ENCODE results near the gene SLC8A2.

DNA sequence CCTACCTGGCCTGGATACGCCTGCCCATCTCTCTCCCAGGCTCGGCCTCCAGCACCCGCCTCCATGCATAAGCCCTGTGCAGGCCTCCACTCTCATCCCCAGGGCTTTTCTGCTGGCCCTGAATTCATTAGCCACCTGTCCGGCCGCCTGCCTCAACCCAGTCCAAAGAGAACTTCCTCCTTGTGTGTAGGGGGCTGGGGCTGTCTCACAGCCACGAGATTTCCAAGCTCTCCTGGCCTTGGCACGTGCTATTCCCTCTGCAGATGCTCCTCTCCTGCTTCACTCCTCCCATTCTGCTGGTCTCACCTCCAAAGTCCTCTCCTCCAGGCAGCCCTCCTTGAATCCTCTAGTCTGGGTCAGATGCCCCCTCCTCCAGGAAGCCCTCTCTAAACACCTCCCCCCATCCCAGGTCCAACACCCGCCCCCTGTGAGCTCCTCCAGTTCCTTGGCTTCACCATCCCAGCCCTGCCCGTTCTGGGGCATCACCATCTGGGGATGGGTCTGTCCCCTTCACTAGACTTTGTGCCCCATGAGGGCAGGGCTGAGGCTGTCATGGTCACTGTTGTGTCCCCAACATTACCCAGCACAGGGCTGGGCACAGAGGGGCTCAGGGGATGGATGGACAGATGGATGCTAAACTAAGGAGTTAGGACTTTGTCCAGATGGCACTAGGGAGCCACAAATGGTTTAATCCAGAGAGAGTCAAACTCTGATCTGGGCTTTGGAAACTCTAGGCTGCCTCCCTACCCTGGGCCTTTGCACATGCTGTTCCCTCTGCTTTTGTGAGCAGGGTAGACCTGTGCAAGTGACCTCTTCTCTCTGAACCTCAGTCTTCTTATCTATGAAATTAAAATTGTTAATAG is 67.1 kb downstream of the SLC8A2 start:
- TF ChIP-seq, protein P1, sequence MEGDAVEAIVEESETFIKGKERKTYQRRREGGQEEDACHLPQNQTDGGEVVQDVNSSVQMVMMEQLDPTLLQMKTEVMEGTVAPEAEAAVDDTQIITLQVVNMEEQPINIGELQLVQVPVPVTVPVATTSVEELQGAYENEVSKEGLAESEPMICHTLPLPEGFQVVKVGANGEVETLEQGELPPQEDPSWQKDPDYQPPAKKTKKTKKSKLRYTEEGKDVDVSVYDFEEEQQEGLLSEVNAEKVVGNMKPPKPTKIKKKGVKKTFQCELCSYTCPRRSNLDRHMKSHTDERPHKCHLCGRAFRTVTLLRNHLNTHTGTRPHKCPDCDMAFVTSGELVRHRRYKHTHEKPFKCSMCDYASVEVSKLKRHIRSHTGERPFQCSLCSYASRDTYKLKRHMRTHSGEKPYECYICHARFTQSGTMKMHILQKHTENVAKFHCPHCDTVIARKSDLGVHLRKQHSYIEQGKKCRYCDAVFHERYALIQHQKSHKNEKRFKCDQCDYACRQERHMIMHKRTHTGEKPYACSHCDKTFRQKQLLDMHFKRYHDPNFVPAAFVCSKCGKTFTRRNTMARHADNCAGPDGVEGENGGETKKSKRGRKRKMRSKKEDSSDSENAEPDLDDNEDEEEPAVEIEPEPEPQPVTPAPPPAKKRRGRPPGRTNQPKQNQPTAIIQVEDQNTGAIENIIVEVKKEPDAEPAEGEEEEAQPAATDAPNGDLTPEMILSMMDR (conservative IDR thresholded peaks at IDR 0.05; ENCODE audit: low read depth in 2 of 2): no peak
- TF ChIP-seq EZH2 (IDR thresholded peaks at IDR 0.05; ENCODE audit: low read depth, unreplicated experiment) (no peak), POLR2AphosphoS5 (IDR thresholded peaks at IDR 0.05; ENCODE audit: low read depth) (no peak), STAT1 (IDR thresholded peaks at IDR 0.05; ENCODE audit: unreplicated experiment) (no peak), JUNB (IDR thresholded peaks at IDR 0.05; ENCODE audit: unreplicated experiment) (no peak), EZH2phosphoT487 (IDR thresholded peaks at IDR 0.05; ENCODE audit: unreplicated experiment) (no peak), NANOG (IDR thresholded peaks at IDR 0.05; ENCODE audit: borderline replicate concordance) (no peak), ZNF114 (CRISPR knock-in tag; IDR thresholded peaks at IDR 0.05) (no peak)
- TF ChIP-seq, protein P2, sequence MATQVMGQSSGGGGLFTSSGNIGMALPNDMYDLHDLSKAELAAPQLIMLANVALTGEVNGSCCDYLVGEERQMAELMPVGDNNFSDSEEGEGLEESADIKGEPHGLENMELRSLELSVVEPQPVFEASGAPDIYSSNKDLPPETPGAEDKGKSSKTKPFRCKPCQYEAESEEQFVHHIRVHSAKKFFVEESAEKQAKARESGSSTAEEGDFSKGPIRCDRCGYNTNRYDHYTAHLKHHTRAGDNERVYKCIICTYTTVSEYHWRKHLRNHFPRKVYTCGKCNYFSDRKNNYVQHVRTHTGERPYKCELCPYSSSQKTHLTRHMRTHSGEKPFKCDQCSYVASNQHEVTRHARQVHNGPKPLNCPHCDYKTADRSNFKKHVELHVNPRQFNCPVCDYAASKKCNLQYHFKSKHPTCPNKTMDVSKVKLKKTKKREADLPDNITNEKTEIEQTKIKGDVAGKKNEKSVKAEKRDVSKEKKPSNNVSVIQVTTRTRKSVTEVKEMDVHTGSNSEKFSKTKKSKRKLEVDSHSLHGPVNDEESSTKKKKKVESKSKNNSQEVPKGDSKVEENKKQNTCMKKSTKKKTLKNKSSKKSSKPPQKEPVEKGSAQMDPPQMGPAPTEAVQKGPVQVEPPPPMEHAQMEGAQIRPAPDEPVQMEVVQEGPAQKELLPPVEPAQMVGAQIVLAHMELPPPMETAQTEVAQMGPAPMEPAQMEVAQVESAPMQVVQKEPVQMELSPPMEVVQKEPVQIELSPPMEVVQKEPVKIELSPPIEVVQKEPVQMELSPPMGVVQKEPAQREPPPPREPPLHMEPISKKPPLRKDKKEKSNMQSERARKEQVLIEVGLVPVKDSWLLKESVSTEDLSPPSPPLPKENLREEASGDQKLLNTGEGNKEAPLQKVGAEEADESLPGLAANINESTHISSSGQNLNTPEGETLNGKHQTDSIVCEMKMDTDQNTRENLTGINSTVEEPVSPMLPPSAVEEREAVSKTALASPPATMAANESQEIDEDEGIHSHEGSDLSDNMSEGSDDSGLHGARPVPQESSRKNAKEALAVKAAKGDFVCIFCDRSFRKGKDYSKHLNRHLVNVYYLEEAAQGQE (IDR thresholded peaks at IDR 0.05; ENCODE audit: unreplicated experiment): no peak
- TF ChIP-seq, protein P3, sequence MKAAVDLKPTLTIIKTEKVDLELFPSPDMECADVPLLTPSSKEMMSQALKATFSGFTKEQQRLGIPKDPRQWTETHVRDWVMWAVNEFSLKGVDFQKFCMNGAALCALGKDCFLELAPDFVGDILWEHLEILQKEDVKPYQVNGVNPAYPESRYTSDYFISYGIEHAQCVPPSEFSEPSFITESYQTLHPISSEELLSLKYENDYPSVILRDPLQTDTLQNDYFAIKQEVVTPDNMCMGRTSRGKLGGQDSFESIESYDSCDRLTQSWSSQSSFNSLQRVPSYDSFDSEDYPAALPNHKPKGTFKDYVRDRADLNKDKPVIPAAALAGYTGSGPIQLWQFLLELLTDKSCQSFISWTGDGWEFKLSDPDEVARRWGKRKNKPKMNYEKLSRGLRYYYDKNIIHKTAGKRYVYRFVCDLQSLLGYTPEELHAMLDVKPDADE (IDR thresholded peaks at IDR 0.05): no peak
- TF ChIP-seq, protein P4, sequence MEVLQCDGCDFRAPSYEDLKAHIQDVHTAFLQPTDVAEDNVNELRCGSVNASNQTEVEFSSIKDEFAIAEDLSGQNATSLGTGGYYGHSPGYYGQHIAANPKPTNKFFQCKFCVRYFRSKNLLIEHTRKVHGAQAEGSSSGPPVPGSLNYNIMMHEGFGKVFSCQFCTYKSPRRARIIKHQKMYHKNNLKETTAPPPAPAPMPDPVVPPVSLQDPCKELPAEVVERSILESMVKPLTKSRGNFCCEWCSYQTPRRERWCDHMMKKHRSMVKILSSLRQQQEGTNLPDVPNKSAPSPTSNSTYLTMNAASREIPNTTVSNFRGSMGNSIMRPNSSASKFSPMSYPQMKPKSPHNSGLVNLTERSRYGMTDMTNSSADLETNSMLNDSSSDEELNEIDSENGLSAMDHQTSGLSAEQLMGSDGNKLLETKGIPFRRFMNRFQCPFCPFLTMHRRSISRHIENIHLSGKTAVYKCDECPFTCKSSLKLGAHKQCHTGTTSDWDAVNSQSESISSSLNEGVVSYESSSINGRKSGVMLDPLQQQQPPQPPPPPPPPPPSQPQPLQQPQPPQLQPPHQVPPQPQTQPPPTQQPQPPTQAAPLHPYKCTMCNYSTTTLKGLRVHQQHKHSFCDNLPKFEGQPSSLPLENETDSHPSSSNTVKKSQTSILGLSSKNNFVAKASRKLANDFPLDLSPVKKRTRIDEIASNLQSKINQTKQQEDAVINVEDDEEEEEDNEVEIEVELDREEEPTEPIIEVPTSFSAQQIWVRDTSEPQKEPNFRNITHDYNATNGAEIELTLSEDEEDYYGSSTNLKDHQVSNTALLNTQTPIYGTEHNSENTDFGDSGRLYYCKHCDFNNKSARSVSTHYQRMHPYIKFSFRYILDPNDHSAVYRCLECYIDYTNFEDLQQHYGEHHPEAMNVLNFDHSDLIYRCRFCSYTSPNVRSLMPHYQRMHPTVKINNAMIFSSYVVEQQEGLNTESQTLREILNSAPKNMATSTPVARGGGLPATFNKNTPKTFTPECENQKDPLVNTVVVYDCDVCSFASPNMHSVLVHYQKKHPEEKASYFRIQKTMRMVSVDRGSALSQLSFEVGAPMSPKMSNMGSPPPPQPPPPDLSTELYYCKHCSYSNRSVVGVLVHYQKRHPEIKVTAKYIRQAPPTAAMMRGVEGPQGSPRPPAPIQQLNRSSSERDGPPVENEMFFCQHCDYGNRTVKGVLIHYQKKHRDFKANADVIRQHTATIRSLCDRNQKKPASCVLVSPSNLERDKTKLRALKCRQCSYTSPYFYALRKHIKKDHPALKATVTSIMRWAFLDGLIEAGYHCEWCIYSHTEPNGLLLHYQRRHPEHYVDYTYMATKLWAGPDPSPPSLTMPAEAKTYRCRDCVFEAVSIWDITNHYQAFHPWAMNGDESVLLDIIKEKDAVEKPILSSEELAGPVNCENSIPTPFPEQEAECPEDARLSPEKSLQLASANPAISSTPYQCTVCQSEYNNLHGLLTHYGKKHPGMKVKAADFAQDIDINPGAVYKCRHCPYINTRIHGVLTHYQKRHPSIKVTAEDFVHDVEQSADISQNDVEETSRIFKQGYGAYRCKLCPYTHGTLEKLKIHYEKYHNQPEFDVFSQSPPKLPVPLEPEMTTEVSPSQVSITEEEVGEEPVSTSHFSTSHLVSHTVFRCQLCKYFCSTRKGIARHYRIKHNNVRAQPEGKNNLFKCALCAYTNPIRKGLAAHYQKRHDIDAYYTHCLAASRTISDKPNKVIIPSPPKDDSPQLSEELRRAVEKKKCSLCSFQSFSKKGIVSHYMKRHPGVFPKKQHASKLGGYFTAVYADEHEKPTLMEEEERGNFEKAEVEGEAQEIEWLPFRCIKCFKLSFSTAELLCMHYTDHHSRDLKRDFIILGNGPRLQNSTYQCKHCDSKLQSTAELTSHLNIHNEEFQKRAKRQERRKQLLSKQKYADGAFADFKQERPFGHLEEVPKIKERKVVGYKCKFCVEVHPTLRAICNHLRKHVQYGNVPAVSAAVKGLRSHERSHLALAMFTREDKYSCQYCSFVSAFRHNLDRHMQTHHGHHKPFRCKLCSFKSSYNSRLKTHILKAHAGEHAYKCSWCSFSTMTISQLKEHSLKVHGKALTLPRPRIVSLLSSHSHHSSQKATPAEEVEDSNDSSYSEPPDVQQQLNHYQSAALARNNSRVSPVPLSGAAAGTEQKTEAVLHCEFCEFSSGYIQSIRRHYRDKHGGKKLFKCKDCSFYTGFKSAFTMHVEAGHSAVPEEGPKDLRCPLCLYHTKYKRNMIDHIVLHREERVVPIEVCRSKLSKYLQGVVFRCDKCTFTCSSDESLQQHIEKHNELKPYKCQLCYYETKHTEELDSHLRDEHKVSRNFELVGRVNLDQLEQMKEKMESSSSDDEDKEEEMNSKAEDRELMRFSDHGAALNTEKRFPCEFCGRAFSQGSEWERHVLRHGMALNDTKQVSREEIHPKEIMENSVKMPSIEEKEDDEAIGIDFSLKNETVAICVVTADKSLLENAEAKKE (CRISPR knock-in tag; IDR thresholded peaks at IDR 0.05): no peak
